A673 (cell line): ENCODE results near the gene SLC39A10. TPM values are rescaled to one million over a fixed set of nuclear protein-coding genes. Genes with fewer than 3 reads are reported as not detected.

ENCODE experiments used
- BruUV-seq: library from RNA; stranded (reverse); fragments of 400-500 nt; replicated peaks from 2 replicates; lab custom pipeline; 2021; lab: Mats Ljungman, UMichigan
- CTCF ChIA-PET: fragments of 300-600 bp; sonication (Branson Sonifier 250); formaldehyde crosslinking; loops from one replicate; lab custom pipeline; 2022; ENCODE audit warnings: antibody characterized with exemption; lab: Charles Lee
- POLR2A ChIA-PET: fragments of 300-600 bp; sonication (Branson Sonifier 250); formaldehyde crosslinking; loops from one replicate; lab custom pipeline; 2022; ENCODE audit warnings: antibody characterized with exemption; ENCODE audit not compliant: low non-redundant PET; lab: Charles Lee
- DNase-seq: peaks from one replicate; pipeline ENCODE4 v3.0.0-alpha.2; 2015; ENCODE audit warnings: low spot score
- H3K27ac ChIP-seq: fragments of 200-600 bp; sonication (generic); 2 replicates; pipeline ENCODE4 v1.5.1; 2016; ENCODE audit warnings: mixed run types, low read depth, mild to moderate bottlenecking, mixed read lengths, antibody characterized with exemption, low read length; ENCODE audit not compliant: poor library complexity, severe bottlenecking
- H3K27me3 ChIP-seq: fragments of 200-600 bp; sonication (generic); replicated peaks from 2 replicates; pipeline ENCODE4 v1.6.1; 2017; ENCODE audit warnings: mixed run types, low read depth, mild to moderate bottlenecking, mixed read lengths, antibody characterized with exemption, low read length; ENCODE audit not compliant: insufficient read depth, poor library complexity
- H3K36me3 ChIP-seq: fragments of 200-600 bp; sonication (generic); 2 replicates; pipeline ENCODE4 v1.6.1; 2016; ENCODE audit warnings: mixed run types, mild to moderate bottlenecking, mixed read lengths, antibody characterized with exemption, low read length; ENCODE audit not compliant: insufficient read depth, poor library complexity, severe bottlenecking
- H3K4me1 ChIP-seq: fragments of 200-600 bp; sonication (generic); 2 replicates; pipeline ENCODE4 v1.6.1; 2017; ENCODE audit warnings: mixed run types, mild to moderate bottlenecking, mixed read lengths, antibody characterized with exemption, low read length; ENCODE audit not compliant: insufficient read depth, poor library complexity, severe bottlenecking
- H3K4me3 ChIP-seq: fragments of 200-600 bp; sonication (generic); 2 replicates; pipeline ENCODE4 v1.5.1; 2016; ENCODE audit warnings: low read depth, mixed run types, mild to moderate bottlenecking, mixed read lengths, low read length; ENCODE audit not compliant: poor library complexity, severe bottlenecking
- H3K9me3 ChIP-seq: fragments of 200-600 bp; sonication (generic); 2 replicates; pipeline ENCODE4 v1.6.1; 2016; ENCODE audit warnings: mixed run types, low read depth, mild to moderate bottlenecking, mixed read lengths, antibody characterized with exemption, low read length; ENCODE audit not compliant: poor library complexity, severe bottlenecking
- EZH2 ChIP-seq: fragments of 200-600 bp; sonication (generic); IDR thresholded peaks from 2 replicates; pipeline ENCODE4 v1.6.1; 2017; ENCODE audit warnings: borderline replicate concordance, low read depth, mild to moderate bottlenecking, mixed read lengths, antibody characterized with exemption, low read length; ENCODE audit not compliant: poor library complexity, severe bottlenecking
- intact Hi-C: fragments of 100-400 bp; cut with micrococcal nuclease; formaldehyde crosslinking; loops from one replicate; pipeline ENCODE4 v1.10.0; 2022; ENCODE audit not compliant: unreplicated experiment
- total RNA-seq: library from RNA; stranded (reverse); gene quantifications from 2 replicates; pipeline ENCODE4 v1.2.3, GENCODE V29; 2021
- TF ChIP-seq, protein P1 (sequence below): fragments of 300-800, 200-600 bp; sonication (generic); conservative IDR thresholded peaks from 2 replicates; pipeline ENCODE4 v1.5.1; 2017; ENCODE audit warnings: low read depth, mild to moderate bottlenecking, antibody characterized with exemption, low read length, moderate library complexity, mixed read lengths

SLC39A10 gene
- total RNA-seq, 1 experiment from 2014 or later = 42.3 TPM

DNA sequence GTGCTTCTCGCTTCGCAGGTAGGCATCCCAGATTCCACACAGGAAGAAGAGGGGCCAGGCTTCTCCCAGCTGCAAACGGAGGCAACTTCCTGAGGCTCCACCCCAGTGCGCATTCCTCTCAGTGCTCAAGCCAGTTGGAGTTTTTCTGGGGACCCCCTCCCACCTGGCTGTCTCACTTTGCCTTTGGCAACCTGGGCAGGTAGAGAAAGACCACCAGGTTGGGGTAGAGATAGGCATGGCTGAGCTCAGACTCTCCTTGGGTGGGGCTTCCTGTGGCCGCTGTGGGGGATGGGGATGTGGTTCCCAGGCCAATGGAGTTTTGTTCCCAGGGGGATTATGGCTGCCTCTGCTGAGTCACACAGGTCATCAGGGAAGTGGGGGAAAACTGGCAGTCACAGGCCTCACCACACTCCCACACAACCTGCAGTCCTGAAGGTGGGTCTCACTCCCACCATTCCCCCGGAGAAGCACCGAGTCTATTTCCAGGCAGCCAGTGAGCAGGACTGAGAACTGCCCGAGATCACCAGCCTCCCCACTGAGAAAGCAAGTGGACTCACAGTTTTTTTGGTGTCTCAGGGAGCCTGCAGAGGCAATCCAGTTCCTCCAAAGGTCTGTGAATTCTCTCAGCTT, 38.1 kb downstream of the SLC39A10 start:
- H3K27ac ChIP-seq = no peak overlapping the region
- peaks cover 6% of the 10 kb centered on the region for H3K9me3 ChIP-seq
- ChIA-PET POLR2A (no interaction called here), CTCF (no interaction called here)
- no peaks in the 10 kb centered on the region for H3K4me1 ChIP-seq
- TF ChIP-seq, protein P1, sequence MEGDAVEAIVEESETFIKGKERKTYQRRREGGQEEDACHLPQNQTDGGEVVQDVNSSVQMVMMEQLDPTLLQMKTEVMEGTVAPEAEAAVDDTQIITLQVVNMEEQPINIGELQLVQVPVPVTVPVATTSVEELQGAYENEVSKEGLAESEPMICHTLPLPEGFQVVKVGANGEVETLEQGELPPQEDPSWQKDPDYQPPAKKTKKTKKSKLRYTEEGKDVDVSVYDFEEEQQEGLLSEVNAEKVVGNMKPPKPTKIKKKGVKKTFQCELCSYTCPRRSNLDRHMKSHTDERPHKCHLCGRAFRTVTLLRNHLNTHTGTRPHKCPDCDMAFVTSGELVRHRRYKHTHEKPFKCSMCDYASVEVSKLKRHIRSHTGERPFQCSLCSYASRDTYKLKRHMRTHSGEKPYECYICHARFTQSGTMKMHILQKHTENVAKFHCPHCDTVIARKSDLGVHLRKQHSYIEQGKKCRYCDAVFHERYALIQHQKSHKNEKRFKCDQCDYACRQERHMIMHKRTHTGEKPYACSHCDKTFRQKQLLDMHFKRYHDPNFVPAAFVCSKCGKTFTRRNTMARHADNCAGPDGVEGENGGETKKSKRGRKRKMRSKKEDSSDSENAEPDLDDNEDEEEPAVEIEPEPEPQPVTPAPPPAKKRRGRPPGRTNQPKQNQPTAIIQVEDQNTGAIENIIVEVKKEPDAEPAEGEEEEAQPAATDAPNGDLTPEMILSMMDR = no peak
- TF ChIP-seq EZH2 = no peak
- intact Hi-C loops = no loop called here
- BruUV-seq = no TSS peak
- no peaks in the 10 kb centered on the region for H3K27me3 ChIP-seq
- no peak overlapping the region for H3K4me3 ChIP-seq
- DNase-seq = no peak
- H3K36me3 ChIP-seq = no peaks in the 10 kb centered on the region

DNA sequence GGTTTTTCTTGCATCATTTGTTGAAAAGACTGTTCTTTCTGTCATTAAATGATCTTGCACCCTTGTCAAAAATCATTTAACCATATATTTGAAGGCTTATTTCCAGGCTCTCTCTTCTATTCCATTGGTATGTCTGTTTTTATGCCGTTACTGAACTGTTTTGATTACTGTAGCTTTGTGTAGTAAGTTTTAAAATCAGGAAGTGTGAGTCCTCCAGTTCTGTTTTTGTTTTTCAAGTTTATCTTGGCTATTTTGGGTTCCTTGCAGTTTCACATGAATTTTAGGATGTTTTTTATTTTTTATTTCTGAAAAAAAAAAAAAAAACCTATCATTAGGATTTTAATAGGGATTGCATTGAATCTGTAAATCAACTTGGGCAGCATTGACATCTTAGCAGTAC, 39.0 kb downstream of the SLC39A10 start:
- no peak for DNase-seq
- CTCF ChIA-PET = no interaction called here
- Histone ChIP-seq H3K36me3 (no peaks in the 10 kb centered on the region), H3K27ac (no peak overlapping the region), H3K9me3 (peaks cover 11% of the 10 kb centered on the region), H3K27me3 (no peaks in the 10 kb centered on the region), H3K4me1 (no peaks in the 10 kb centered on the region), H3K4me3 (no peak overlapping the region)
- intact Hi-C loops = no loop called here
- BruUV-seq = no TSS peak
- POLR2A ChIA-PET = no interaction called here
- TF ChIP-seq, protein P1 = no peak
- TF ChIP-seq EZH2 = no peak

DNA sequence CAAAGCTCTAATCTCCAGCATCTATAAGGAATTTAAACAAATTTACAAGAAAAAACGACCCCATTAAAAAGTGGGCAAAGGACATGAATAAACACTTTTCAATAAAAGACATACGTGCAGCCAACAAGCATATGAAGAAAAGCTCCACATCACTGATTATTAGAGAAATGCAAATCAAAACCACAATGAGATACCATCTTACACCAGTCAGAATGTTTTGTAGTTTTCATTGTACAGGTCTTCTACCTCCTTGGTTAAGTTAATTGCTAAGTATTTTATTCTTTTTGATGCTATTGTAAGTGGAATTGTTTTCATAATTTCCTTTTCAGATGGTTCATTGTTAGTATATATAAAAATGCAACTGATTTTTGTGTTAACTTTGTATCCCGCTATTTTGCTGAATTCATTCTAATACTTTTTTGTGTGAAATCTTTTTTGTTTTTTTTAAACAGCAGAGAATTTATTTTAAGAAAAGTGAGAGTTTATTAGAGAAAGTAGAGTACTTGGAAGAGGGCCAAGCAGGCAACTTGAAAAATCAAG, 40.7 kb downstream of the SLC39A10 start:
- TF ChIP-seq EZH2 = no peak
- TF ChIP-seq, protein P1 = no peak
- Histone ChIP-seq H3K36me3 (no peaks in the 10 kb centered on the region), H3K4me3 (no peak overlapping the region), H3K4me1 (no peaks in the 10 kb centered on the region), H3K27ac (no peak overlapping the region), H3K27me3 (no peaks in the 10 kb centered on the region), H3K9me3 (peaks cover 11% of the 10 kb centered on the region)
- CTCF ChIA-PET = no interaction called here
- intact Hi-C loops = no loop called here
- no peak for DNase-seq
- POLR2A ChIA-PET = no interaction called here
- no TSS peak for BruUV-seq
